Measurements from ENCODE around the gene GALK2.

- TF ChIP-seq POLR2A (IDR thresholded peaks at IDR 0.05) (no peak), CTCF (IDR thresholded peaks at IDR 0.05) (no peak)
These were observed 72.8 kb downstream of the GALK2 start for GRCh38 chr15:49242820-49243219.

Data from body of pancreas (tissue), 4 donors.